GM18870 (cell line): ENCODE results near the gene NELFCD.

Experiments used
- ATAC-seq: cut with Tn5 transposase; IDR thresholded peaks from one replicate; pipeline ENCODE4 v1.9.1; 2021; ENCODE audit warnings: moderate library complexity; ENCODE audit not compliant: unreplicated experiment

NELFCD gene

DNA sequence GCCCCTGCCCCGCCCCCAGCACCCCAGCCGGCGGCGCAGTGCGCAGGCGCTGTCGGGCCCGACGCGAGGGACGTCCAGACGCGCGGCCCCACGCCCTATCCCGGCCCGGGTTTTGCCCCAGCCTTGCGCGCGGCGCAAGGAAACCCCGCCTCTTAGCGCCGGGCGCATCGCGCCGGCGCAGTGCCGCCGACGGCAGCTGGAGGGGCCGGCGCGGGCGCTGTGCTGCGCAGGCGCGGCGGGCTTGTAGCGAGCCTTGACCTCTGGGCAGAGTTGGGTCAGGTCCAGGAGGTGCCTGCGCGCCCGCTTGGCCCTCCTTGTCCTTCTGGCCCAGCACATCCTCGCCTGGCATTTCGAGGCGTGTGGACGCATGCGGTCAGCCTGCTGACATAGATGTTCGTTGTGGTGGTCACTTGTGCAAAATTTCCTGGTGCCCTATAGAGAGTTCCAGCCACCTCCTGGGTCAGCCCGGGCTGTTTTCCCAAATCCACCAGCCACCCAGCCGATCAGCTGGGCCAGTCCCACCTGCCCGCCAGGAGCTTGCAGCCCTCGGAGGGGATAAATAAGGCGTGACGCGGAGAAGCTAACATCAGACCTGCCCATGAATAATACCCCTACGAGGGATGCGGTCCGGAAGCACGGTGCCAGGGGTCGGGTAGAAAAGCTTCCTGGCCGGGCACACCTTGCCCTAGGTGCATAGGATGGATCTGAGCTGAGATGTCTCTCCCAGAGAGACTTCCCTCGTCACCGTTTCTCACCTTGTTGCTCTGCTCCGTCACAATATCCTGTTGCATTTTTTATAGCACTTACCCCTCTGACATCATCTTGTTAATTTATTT, 62.0 kb downstream of the NELFCD start:
- peak; percentile 72 for ATAC-seq

DNA sequence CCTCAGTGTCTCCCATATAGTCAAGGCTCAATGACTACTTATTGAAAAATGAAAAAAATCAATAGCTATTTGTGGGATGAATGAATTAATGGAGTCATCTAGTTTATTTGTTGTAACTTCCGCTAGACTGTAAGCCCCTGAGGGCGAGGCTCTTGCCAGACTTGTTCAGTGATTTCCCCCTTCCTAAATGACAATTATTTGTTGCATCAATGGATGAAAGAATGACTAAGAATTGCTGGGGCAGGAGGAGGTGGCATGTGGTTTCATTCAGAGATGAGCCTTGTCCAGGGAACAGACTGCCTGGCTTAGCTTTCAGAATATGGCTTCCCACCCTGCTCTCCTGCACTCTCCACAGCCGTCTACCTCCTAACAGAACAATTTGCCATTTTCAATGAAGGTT, 62.6 kb downstream of the NELFCD start:
- no peak for ATAC-seq

GRCh38 chr20:59044295-59044694, 63.2 kb downstream of the NELFCD start:
- no peak for ATAC-seq
